Ishikawa (cell line): Measurements from ENCODE around the gene SMARCB1.

Experiments used
- CEBPB ChIP-seq: IDR thresholded peaks from 2 replicates; pipeline ENCODE4 v1.6.1; 2012
- CREB1 ChIP-seq: IDR thresholded peaks from 2 replicates; pipeline ENCODE4 v1.6.1; 2012; ENCODE audit warnings: low read depth
- EGR1 ChIP-seq: IDR thresholded peaks from 2 replicates; pipeline ENCODE4 v1.6.1; 2012
- EP300 ChIP-seq: IDR thresholded peaks from 2 replicates; pipeline ENCODE4 v1.6.1; 2012; ENCODE audit warnings: borderline replicate concordance
- FOXM1 ChIP-seq: IDR thresholded peaks from 2 replicates; pipeline ENCODE4 v1.6.1; 2012; ENCODE audit warnings: low read depth, borderline replicate concordance
- MAX ChIP-seq: IDR thresholded peaks from 2 replicates; pipeline ENCODE4 v1.6.1; 2012
- NFIC ChIP-seq: IDR thresholded peaks from 2 replicates; pipeline ENCODE4 v1.6.1; 2012
- RAD21 ChIP-seq: IDR thresholded peaks from 2 replicates; pipeline ENCODE4 v1.6.1; 2012; ENCODE audit warnings: low read depth
- TAF1 ChIP-seq: IDR thresholded peaks from 2 replicates; pipeline ENCODE4 v1.6.1; 2012; ENCODE audit warnings: low read depth, mild to moderate bottlenecking
- TEAD4 ChIP-seq: IDR thresholded peaks from 2 replicates; pipeline ENCODE4 v1.6.1; 2012
- YY1 ChIP-seq: IDR thresholded peaks from 2 replicates; pipeline ENCODE4 v1.6.1; 2012; ENCODE audit warnings: low read depth
- ZBTB7A ChIP-seq: IDR thresholded peaks from 2 replicates; pipeline ENCODE4 v1.6.1; 2012; ENCODE audit warnings: low read depth
- TF ChIP-seq, protein P1 (sequence below): IDR thresholded peaks from 2 replicates; pipeline ENCODE4 v1.6.1; 2012
- TF ChIP-seq, protein P2 (sequence below): IDR thresholded peaks from 2 replicates; pipeline ENCODE4 v1.6.1; 2012; ENCODE audit warnings: low read depth, mild to moderate bottlenecking

- TF ChIP-seq EGR1 (no peak), RAD21 (no peak), ZBTB7A (no peak), FOXM1 (no peak), TAF1 (no peak), EP300 (no peak), CREB1 (no peak), TEAD4 (no peak), NFIC (no peak), CEBPB (no peak), MAX (no peak), YY1 (no peak)
- TF ChIP-seq, protein P1, sequence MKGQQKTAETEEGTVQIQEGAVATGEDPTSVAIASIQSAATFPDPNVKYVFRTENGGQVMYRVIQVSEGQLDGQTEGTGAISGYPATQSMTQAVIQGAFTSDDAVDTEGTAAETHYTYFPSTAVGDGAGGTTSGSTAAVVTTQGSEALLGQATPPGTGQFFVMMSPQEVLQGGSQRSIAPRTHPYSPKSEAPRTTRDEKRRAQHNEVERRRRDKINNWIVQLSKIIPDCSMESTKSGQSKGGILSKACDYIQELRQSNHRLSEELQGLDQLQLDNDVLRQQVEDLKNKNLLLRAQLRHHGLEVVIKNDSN = no peak
- TF ChIP-seq, protein P2, sequence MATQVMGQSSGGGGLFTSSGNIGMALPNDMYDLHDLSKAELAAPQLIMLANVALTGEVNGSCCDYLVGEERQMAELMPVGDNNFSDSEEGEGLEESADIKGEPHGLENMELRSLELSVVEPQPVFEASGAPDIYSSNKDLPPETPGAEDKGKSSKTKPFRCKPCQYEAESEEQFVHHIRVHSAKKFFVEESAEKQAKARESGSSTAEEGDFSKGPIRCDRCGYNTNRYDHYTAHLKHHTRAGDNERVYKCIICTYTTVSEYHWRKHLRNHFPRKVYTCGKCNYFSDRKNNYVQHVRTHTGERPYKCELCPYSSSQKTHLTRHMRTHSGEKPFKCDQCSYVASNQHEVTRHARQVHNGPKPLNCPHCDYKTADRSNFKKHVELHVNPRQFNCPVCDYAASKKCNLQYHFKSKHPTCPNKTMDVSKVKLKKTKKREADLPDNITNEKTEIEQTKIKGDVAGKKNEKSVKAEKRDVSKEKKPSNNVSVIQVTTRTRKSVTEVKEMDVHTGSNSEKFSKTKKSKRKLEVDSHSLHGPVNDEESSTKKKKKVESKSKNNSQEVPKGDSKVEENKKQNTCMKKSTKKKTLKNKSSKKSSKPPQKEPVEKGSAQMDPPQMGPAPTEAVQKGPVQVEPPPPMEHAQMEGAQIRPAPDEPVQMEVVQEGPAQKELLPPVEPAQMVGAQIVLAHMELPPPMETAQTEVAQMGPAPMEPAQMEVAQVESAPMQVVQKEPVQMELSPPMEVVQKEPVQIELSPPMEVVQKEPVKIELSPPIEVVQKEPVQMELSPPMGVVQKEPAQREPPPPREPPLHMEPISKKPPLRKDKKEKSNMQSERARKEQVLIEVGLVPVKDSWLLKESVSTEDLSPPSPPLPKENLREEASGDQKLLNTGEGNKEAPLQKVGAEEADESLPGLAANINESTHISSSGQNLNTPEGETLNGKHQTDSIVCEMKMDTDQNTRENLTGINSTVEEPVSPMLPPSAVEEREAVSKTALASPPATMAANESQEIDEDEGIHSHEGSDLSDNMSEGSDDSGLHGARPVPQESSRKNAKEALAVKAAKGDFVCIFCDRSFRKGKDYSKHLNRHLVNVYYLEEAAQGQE = no peak
Observed at GRCh38 chr22:23847991-23848864, 61.5 kb downstream of the SMARCB1 start.
